B cell (primary cell): ENCODE data around the gene CASKIN2. TPM values are rescaled to one million over a fixed set of nuclear protein-coding genes. Genes with fewer than 3 reads are reported as not detected.

ENCODE experiments used
- ATAC-seq: fragments of 200-7000 bp; cut with Tn5 transposase; one replicate; pipeline ENCODE4 v1.10.0; 2021; ENCODE audit warnings: low read depth, mild to moderate bottlenecking, moderate number of reproducible peaks, moderate library complexity
- CTCF ChIA-PET: fragments of 350-600 bp; sonication (Branson Sonifier 250); formaldehyde crosslinking; loops from one replicate; lab custom pipeline; 2021; ENCODE audit warnings: antibody characterized with exemption, inconsistent platforms; lab: Charles Lee
- POLR2A ChIA-PET: fragments of 350-600 bp; sonication (Branson Sonifier 250); formaldehyde crosslinking; loops from one replicate; lab custom pipeline; 2021; ENCODE audit warnings: antibody characterized with exemption; lab: Charles Lee
- DNase-seq: peaks from one replicate; pipeline ENCODE4 v3.0.0; 2013
- H2AFZ ChIP-seq: 2 replicates; pipeline ENCODE4 v1.6.1; 2012; ENCODE audit warnings: mild to moderate bottlenecking, low read depth, low read length; ENCODE audit not compliant: insufficient read depth, poor library complexity, severe bottlenecking
- H3K27ac ChIP-seq, 2 donors: 1 replicate in 1 of 2; 2 replicates in 1 of 2; pipeline ENCODE4 v1.5.1; 2012 to 2013; ENCODE audit warnings: low read length in 2 of 2, mild to moderate bottlenecking in 2 of 2, moderate library complexity in 1 of 2
- H3K27me3 ChIP-seq, 4 experiments: fragments of 200-600 bp in 1 of 4; sonication (generic) in 1 of 4; replicated peaks in 1 of 4; 1 replicate in 2 of 4; 2 replicates in 2 of 4; pipeline versions ENCODE4 v1.6.1 to v1.7.0; 2013 to 2016; ENCODE audit warnings: low read length in 3 of 4, mild to moderate bottlenecking in 2 of 4, mixed read lengths in 1 of 4, moderate library complexity in 1 of 4; ENCODE audit not compliant: insufficient read depth in 4 of 4, control insufficient read depth in 3 of 4; ENCODE audit errors: control extremely low read depth in 1 of 4
- H3K36me3 ChIP-seq, 2 experiments: replicated peaks in 1 of 2; 1 replicate in 1 of 2; 2 replicates in 1 of 2; pipeline versions ENCODE4 v1.6.1 to v1.7.1; 2013; ENCODE audit warnings: low read length in 1 of 2; ENCODE audit not compliant: insufficient read depth in 2 of 2, control insufficient read depth in 1 of 2; ENCODE audit errors: control extremely low read depth in 1 of 2, extremely low read depth in 1 of 2
- H3K4me1 ChIP-seq, 2 donors: fragments of 200-600 bp in 1 of 2; sonication (generic) in 1 of 2; 1 replicate in 1 of 2; 2 replicates in 1 of 2; pipeline versions ENCODE4 v1.5.1 to v1.6.1; 2013 to 2017; ENCODE audit warnings: low read length in 2 of 2; ENCODE audit not compliant: control insufficient read depth in 2 of 2, insufficient read depth in 2 of 2
- H3K4me2 ChIP-seq: replicated peaks from 2 replicates; pipeline ENCODE3; 2012; ENCODE audit warnings: mild to moderate bottlenecking, low read depth, low read length; ENCODE audit not compliant: poor library complexity, severe bottlenecking
- H3K4me3 ChIP-seq, 5 experiments: fragments of 200-600 bp in 1 of 5; sonication (generic) in 1 of 5; 1 replicate in 3 of 5; 2 replicates in 2 of 5; pipeline versions ENCODE4 v1.5.1 to v1.7.0; 2011 to 2016; ENCODE audit warnings: low read length in 4 of 5, mild to moderate bottlenecking in 4 of 5, low read depth in 2 of 5, control low read depth in 1 of 5, moderate library complexity in 1 of 5; ENCODE audit not compliant: insufficient read depth in 1 of 5; ENCODE audit errors: control extremely low read depth in 1 of 5, extremely low read depth in 1 of 5
- H3K79me2 ChIP-seq: fragments of 200-600 bp; sonication (generic); one replicate; pipeline ENCODE4 v1.6.0; 2016; ENCODE audit warnings: low read length; ENCODE audit not compliant: control insufficient read depth, insufficient read depth
- H3K9ac ChIP-seq: fragments of 200-600 bp; sonication (generic); 2 replicates; pipeline ENCODE4 v1.6.1; 2017; ENCODE audit warnings: mild to moderate bottlenecking, low read length, moderate library complexity
- H3K9me3 ChIP-seq, 3 donors: one replicate each; pipeline versions ENCODE4 v1.6.1 to v1.7.1; 2013; ENCODE audit warnings: low read length in 2 of 3; ENCODE audit not compliant: control insufficient read depth in 2 of 3, insufficient read depth in 1 of 3; ENCODE audit errors: control extremely low read depth in 1 of 3
- H4K20me1 ChIP-seq: 2 replicates; pipeline ENCODE4 v1.6.0; 2012; ENCODE audit warnings: mild to moderate bottlenecking, low read length; ENCODE audit not compliant: insufficient read depth, control insufficient read depth, poor library complexity, severe bottlenecking
- H3K27ac Mint-ChIP-seq: one replicate; pipeline ENCODE4 v1.8.0; 2021; ENCODE audit warnings: mixed read lengths
- H3K27me3 Mint-ChIP-seq: one replicate; pipeline ENCODE4 v1.8.0; 2021; ENCODE audit warnings: mixed read lengths
- H3K4me1 Mint-ChIP-seq: one replicate; pipeline ENCODE4 v1.8.0; 2021; ENCODE audit warnings: mixed read lengths
- H3K4me3 Mint-ChIP-seq: one replicate; pipeline ENCODE4 v1.8.0; 2021; ENCODE audit warnings: mixed read lengths
- H3K9me3 Mint-ChIP-seq: one replicate; pipeline ENCODE4 v1.8.0; 2022; ENCODE audit warnings: mixed read lengths; ENCODE audit not compliant: insufficient read depth
- CTCF ChIP-seq: fragments of 200-600 bp; IDR thresholded peaks from one replicate; pipeline ENCODE4 v1.8.0; 2022; ENCODE audit warnings: antibody characterized with exemption, mild to moderate bottlenecking
- EZH2 ChIP-seq: IDR thresholded peaks from 2 replicates; pipeline ENCODE4 v1.6.1; 2012; ENCODE audit warnings: borderline replicate concordance, low read depth, mild to moderate bottlenecking, moderate library complexity, low read length; ENCODE audit not compliant: insufficient read depth, poor library complexity, severe bottlenecking
- WGBS: methylation state at CpG from one replicate; pipeline ENCODE4 v1.1.5; 2013; ENCODE audit warnings: missing lambda C conversion rate; ENCODE audit not compliant: insufficient coverage; 5-methylcytosine and 5-hydroxymethylcytosine counted together
- intact Hi-C: fragments of 100-400 bp; cut with micrococcal nuclease; formaldehyde crosslinking; loops from one replicate; pipeline ENCODE4 v1.10.0; 2022
- polyA plus RNA-seq: library from polyadenylated mRNA; depleted of rRNA; stranded (reverse); fragments of >200 nt; gene quantifications from 2 replicates; pipeline ENCODE4 v1.2.3, GENCODE V29; 2012
- total RNA-seq, 2 donors: library from RNA; stranded (reverse); fragments of 120-200 nt in 1 of 2; gene quantifications; 1 replicate in 1 of 2; 2 replicates in 1 of 2; pipeline versions ENCODE4 v1.2.3 to v1.2.4, GENCODE V29; 2013 to 2022

The CASKIN2 gene
- total and polyA plus RNA-seq, 2 donors (not counting 1 experiment from before 2014, with no cell fraction given): 0.37 to 1.00 TPM

GRCh38 chr17:75472119-75472518 lies 43.2 kb downstream of the CASKIN2 start:
- no peak for ATAC-seq
- Histone ChIP-seq H4K20me1 (peaks cover 13% of the 10 kb centered on the region), H3K9ac (no peak overlapping the region), H3K27ac (no peak overlapping the region), H3K79me2 (peaks cover 72% of the 10 kb centered on the region), H3K27me3 (no peaks in the 10 kb centered on the region), H2AFZ (no peak overlapping the region), H3K4me3 (no peak overlapping the region), H3K4me2 (no peak overlapping the region), H3K9me3 (no peaks in the 10 kb centered on the region), H3K36me3 (peaks cover 0 to 25% of the 10 kb centered on the region in 2 experiments), H3K4me1 (no peaks in the 10 kb centered on the region)
- WGBS: 100% methylated on average over 2 of the region's 4 CpGs
- TF ChIP-seq EZH2: no peak
- TF ChIP-seq CTCF: no peak
- CTCF ChIA-PET: no interaction called here
- no peaks in the 10 kb centered on the region for H3K27me3 Mint-ChIP-seq
- no peaks in the 10 kb centered on the region for H3K4me1 Mint-ChIP-seq
- no peaks in the 10 kb centered on the region for H3K9me3 Mint-ChIP-seq
- no peak overlapping the region for H3K27ac Mint-ChIP-seq
- POLR2A ChIA-PET: no interaction called here
- DNase-seq: no peak
- no peak overlapping the region for H3K4me3 Mint-ChIP-seq
- intact Hi-C loops: no loop called here

DNA sequence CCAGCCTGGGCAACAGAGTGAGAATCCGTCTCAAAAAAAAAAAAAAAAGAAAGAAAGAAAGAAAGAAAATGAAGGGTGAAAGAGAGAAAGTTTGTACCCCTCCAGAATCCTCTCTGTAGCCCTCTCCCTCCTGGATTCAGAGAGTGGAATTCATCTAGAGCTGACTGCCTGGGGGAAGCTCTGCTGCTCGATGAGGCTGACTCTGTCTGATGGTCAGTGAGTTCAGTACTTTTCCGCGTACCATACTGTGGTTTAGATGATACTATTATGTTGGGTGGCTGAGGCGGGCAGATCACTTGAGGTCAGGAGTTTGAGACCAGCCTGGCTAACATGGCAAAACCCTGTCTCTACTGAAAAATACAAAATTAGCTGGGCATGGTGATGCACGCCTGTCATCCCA lies 44.1 kb downstream of the CASKIN2 start:
- H3K4me3 ChIP-seq: no peak overlapping the region
- POLR2A ChIA-PET: no interaction called here
- H3K4me1 ChIP-seq: no peaks in the 10 kb centered on the region
- H3K36me3 ChIP-seq: peaks cover 0 to 25% of the 10 kb centered on the region in 2 experiments
- H3K27ac Mint-ChIP-seq: no peak overlapping the region
- DNase-seq: no peak
- no peak overlapping the region for H2AFZ ChIP-seq
- H3K79me2 ChIP-seq: peaks cover 72% of the 10 kb centered on the region
- H3K9me3 ChIP-seq: no peaks in the 10 kb centered on the region
- WGBS: 96% methylated on average over 5 of the region's 6 CpGs
- H3K4me1 Mint-ChIP-seq: no peaks in the 10 kb centered on the region
- CTCF ChIA-PET: no interaction called here
- intact Hi-C loops: no loop called here
- no peaks in the 10 kb centered on the region for H3K27me3 Mint-ChIP-seq
- H4K20me1 ChIP-seq: peaks cover 13% of the 10 kb centered on the region
- H3K27ac ChIP-seq: no peak overlapping the region
- TF ChIP-seq EZH2 (no peak), CTCF (no peak)
- H3K4me2 ChIP-seq: no peak overlapping the region
- H3K9ac ChIP-seq: no peak overlapping the region
- H3K9me3 Mint-ChIP-seq: no peaks in the 10 kb centered on the region
- H3K27me3 ChIP-seq: no peaks in the 10 kb centered on the region
- no peak overlapping the region for H3K4me3 Mint-ChIP-seq
- ATAC-seq: no peak
